Transverse colon (tissue), 4 donors: Measurements from ENCODE around the gene RAD9A.

Experiments
- POLR2AphosphoS5 ChIP-seq, 3 donors: sonication (generic); formaldehyde crosslinking; IDR thresholded peaks; one replicate each; pipeline ENCODE4 v1.6.1; 2016; ENCODE audit warnings: antibody characterized with exemption in 3 of 3
- TF ChIP-seq, protein P1 (sequence below), 5 experiments: fragments of 200-600 bp in 3 of 5; fragments of 450-650 bp in 2 of 5; sonication (generic) in 3 of 5; IDR thresholded peaks; 1 replicate in 2 of 5; 2 replicates in 3 of 5; pipeline ENCODE4 v1.5.1; 2016 to 2017; ENCODE audit warnings: antibody characterized with exemption in 5 of 5, inconsistent platforms in 3 of 5, mild to moderate bottlenecking in 2 of 5, moderate library complexity in 1 of 5

DNA sequence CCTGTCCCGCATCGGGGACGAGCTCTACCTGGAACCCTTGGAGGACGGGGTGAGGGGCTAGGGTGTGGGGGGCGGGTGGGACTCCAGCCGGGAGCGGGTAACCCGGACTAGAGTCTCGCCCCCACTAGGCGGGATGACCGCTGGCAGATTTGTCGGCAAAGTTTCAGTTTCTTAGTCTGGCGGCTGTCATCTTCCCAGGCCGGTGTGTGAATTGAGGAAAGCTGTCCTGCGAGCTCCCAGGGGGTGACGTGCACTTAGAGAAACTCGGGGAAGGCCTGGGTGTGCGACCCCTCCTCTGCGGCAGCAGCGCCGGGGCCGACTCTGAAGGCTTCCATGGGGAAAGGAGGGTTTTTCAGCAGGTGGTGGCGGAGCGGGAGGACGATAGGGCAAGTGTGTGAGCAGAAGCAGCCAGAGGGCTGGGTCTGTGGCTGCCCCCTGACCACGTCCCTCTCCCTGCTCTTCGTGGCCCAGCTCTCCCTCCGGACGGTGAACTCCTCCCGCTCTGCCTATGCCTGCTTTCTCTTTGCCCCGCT is 463 bp downstream of the RAD9A start:
- TF ChIP-seq, protein P1, sequence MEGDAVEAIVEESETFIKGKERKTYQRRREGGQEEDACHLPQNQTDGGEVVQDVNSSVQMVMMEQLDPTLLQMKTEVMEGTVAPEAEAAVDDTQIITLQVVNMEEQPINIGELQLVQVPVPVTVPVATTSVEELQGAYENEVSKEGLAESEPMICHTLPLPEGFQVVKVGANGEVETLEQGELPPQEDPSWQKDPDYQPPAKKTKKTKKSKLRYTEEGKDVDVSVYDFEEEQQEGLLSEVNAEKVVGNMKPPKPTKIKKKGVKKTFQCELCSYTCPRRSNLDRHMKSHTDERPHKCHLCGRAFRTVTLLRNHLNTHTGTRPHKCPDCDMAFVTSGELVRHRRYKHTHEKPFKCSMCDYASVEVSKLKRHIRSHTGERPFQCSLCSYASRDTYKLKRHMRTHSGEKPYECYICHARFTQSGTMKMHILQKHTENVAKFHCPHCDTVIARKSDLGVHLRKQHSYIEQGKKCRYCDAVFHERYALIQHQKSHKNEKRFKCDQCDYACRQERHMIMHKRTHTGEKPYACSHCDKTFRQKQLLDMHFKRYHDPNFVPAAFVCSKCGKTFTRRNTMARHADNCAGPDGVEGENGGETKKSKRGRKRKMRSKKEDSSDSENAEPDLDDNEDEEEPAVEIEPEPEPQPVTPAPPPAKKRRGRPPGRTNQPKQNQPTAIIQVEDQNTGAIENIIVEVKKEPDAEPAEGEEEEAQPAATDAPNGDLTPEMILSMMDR (IDR thresholded peaks at IDR 0.05) = no peak
- TF ChIP-seq POLR2AphosphoS5 (IDR thresholded peaks at IDR 0.05) = no peak
